Activated CD4-positive, alpha-beta T cell treated with anti-CD3 and anti-CD28 coated beads, Interleukin-2, amount 50 U/mL, for 48 hours (primary cell): ENCODE data around the gene FER.
"Not testable (repeated sequence)": the region's sequence is repeated elsewhere in the genome, so short reads cannot be mapped to it uniquely, and the experiment has no call there.

Experiments used
- DNase-seq, 2 experiments: peaks; one replicate each; pipeline ENCODE4 v3.0.0-alpha.2; 2020

FER gene

GRCh38 chr5:108748401-108749127 is 867 bp downstream of the FER start:
- peak; percentile 96 to 97 for DNase-seq

DNA sequence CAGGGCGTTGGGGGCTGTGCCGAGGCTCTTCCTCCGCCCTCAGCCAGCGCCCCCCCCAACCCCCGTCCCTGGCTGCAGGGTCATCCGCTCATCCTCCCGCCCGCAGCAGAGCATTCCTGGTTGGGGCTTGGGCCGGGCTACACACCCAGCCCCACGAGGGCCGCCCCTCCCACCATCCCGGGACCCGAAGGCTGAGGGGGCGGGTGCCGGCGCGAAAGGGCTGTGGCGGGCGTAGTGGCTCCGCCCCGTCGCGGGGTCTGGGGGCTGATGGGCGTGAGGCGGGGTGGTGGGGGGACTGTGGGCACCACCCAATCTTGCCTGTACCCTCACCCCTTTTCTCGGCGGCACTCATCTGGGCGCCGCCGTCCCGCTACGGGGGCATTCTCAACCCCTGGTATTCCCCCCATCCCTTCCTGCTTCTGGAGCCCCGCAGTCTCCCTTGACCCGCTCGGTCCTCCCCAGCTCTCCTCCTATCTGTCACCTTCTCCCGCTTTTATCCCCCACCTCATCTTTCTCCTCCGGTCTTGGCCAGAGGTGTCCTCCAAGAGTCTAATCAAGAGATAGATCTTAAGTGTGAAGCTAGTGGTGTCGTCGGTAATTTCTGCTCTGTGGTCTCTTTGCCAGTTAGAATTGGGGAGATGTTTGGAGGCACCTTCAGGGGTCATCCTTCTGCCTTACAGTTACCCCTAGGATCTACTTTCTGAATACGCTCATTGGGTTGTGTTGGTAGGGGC is 1.6 kb downstream of the FER start:
- peak; percentile 49 to 54 for DNase-seq

DNA sequence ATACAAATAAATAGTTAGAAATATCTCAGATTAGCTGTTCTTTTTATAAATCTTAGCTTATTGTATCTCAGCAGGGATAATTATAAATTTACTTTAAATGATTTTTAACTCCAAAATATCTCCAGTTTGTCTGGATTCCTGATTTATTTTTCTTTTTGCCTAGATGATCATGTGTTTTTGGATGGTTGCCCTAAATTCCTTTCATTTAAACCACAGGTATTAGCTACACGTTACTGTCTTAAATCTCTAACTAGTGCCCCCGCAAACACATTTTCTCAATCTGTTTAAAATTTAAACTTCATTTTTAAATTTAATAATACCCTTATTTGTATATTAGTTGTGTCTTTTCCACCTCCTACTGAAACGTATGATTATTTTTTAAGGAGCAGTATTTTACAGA is 5.6 kb downstream of the FER start:
- no peak for DNase-seq

- DNase-seq = no peak
Measured at GRCh38 chr5:108753877-108754276, 6.2 kb downstream of the FER start.

- no peak for DNase-seq
Measured at GRCh38 chr5:108760512-108760911, 12.8 kb downstream of the FER start.

GRCh38 chr5:108762660-108763059 is 15.0 kb downstream of the FER start:
- DNase-seq = no peak

- no peak for DNase-seq
Measured at GRCh38 chr5:108763222-108763916, 15.7 kb downstream of the FER start.

GRCh38 chr5:108765647-108766046 is 17.9 kb downstream of the FER start:
- DNase-seq = no peak

GRCh38 chr5:108766916-108767315 is 19.2 kb downstream of the FER start:
- DNase-seq = not testable (repeated sequence)

DNA sequence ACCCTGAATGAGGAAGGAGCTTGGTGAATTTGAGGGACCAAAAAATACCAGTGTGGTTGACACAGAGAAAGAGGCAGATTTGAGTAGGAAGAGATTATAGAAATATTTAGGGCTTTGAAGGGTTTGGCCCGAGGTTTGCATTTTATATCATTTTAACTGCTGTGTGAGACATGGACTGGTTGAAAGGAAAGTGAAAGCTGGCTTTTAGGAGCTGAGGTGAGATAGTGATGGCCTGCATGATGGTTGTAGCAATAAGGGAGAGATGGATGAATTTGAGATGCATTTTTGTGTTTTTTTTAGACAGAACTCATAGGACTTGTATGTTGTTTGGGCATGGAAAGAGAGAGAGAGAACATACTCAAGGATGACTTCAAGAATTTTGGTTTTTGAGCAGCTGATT is 21.7 kb downstream of the FER start:
- DNase-seq = no peak

GRCh38 chr5:108772626-108773025 is 24.9 kb downstream of the FER start:
- DNase-seq = no peak

- DNase-seq = no peak
Measured at GRCh38 chr5:108773330-108773729, 25.6 kb downstream of the FER start.

- DNase-seq = not testable (repeated sequence)
Measured at GRCh38 chr5:108774079-108774478, 26.4 kb downstream of the FER start.

GRCh38 chr5:108777582-108777981 is 29.9 kb downstream of the FER start:
- DNase-seq = not testable (repeated sequence)

- not testable (repeated sequence) for DNase-seq
Measured at GRCh38 chr5:108784577-108784976, 36.9 kb downstream of the FER start.

GRCh38 chr5:108786806-108787483 is 39.2 kb downstream of the FER start:
- DNase-seq = no peak

DNA sequence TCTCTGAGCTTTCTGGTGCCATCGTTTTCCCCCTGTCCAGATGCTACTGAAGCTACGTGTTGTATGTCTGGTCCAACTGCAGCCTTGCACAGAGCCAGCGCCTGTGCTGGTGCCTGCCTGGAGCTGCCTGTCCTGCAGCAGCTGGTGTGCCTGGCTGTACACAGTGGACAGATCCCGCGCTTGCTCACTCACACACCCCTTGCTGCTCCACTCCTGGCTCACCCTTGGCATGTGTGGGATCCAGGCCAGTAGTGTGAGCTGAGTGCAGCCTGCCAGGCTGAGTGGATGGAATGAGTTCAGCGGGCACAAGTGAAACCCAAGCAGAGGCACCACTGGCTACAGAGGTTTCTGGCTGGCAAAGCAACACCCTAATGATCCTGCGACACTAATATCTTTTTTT is 40.4 kb downstream of the FER start:
- DNase-seq = no peak

GRCh38 chr5:108793207-108793606 is 45.5 kb downstream of the FER start:
- DNase-seq = no peak

GRCh38 chr5:108794349-108794748 is 46.7 kb downstream of the FER start:
- not testable (repeated sequence) for DNase-seq

DNA sequence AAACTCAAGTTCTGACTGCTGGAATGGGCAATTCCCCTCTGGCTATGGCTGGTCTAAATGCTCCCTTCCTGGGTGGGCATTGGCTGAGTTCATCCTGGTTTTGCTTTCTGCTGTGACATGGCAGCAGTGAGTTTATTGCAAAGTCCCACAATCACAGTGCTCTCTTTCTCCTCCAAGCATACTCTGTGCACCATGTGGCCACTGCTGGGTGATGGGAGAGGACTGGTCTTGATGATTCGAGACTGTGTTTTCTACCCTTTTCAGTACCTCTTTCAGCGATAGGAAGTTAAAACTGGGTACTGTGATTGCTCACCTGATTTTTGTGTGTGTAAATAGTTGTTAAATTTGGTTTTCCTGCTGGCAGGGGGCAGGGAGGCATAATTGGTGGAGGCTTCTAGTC is 49.7 kb downstream of the FER start:
- DNase-seq = no peak

GRCh38 chr5:108797986-108798385 is 50.3 kb downstream of the FER start:
- no peak for DNase-seq

DNA sequence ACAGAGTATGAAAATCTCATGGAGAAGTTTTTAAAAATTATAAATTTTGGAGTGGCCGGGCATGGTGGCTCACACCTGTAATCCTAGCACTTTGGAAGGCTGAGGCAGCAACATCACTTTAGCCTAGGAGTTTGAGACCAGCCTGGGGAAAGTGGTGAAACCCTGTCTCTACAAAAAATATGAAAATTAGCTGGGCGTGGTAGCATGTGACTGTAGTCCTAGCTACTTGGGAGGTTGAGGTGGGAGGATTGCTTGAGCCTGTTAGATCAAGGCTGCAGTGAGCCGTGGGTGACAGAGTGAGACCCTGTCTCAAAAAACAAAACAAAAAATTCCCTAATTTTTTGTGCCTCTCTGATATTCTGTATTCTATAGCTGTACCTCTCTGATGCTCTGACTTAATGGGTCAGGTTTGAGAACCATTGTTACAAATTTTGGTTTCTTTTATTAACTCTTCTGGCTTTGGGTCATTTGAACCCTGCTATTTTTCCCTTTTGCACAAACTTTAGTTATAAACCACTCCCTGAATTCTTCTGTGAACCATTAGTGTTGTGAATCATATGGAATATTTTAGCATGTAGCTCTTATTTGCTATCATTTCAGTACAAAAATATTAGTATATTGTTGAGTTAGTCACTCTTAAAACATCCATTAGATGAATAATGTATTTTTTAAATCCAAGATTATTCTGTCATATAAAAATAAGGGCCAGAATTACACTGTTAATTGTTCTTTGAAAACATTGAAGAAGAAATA is 51.0 kb downstream of the FER start:
- no peak for DNase-seq

DNA sequence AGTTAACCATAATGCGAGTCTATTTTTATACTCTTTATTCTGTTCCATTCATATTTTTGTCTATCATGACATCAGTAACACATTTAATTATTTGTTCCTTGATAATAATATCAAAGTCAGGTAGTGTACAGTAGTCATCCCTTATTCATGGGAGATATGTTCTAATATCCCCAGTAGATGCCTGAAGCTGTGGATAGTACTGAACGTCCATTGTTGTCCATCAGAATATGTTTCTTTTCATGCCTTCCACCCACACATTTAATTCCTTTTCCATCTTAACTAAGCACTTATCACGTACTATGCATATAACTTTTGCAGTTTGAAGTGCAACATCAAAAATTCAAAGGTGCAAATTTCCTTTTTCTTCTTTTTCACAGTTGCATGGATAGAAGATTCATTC is 53.6 kb downstream of the FER start:
- no peak for DNase-seq
